H1 (cell line): ENCODE measurements around the gene KLHL26. TPM values are rescaled to one million over a fixed set of nuclear protein-coding genes. Genes with fewer than 3 reads are reported as not detected.
A peak's percentile ranks its signal among the peaks of the same experiment; 100 is the strongest.

ENCODE experiments used
- ASH2L ChIP-seq: fragments of 200-600, 300-600 bp; sonication (generic); IDR thresholded peaks from one replicate; pipeline ENCODE4 v1.7.1; 2017; ENCODE audit warnings: low read length
- BACH1 ChIP-seq: IDR thresholded peaks from 2 replicates; pipeline ENCODE4 v1.6.1; 2012; ENCODE audit warnings: low read length, improper control_type of control experiment
- BRCA1 ChIP-seq: IDR thresholded peaks from 2 replicates; pipeline ENCODE4 v1.6.1; 2012; ENCODE audit warnings: low read depth, low read length, improper control_type of control experiment
- CTBP2 ChIP-seq: IDR thresholded peaks from 2 replicates; pipeline ENCODE4 v1.7.0; 2011; ENCODE audit warnings: borderline replicate concordance, mild to moderate bottlenecking, moderate library complexity, mixed read lengths, low read length; ENCODE audit not compliant: insufficient read depth, insufficient read length
- EP300 ChIP-seq, 2 experiments: IDR thresholded peaks; 1 replicate in 1 of 2; 2 replicates in 1 of 2; pipeline ENCODE4 v1.6.1; 2011 to 2012; ENCODE audit warnings: low read depth in 2 of 2, low read length in 2 of 2, mild to moderate bottlenecking in 2 of 2, borderline replicate concordance in 1 of 2, inconsistent platforms in 1 of 2, moderate library complexity in 1 of 2
- GABPA ChIP-seq: IDR thresholded peaks from 2 replicates; pipeline ENCODE4 v1.6.1; 2011; ENCODE audit warnings: mild to moderate bottlenecking, low read length, moderate library complexity, borderline replicate concordance; ENCODE audit not compliant: insufficient read depth
- HDAC2 ChIP-seq, 2 experiments: fragments of 300-600 bp in 1 of 2; sonication (generic) in 1 of 2; IDR thresholded peaks; 2 replicates each; pipeline ENCODE4 v1.6.1; 2011 to 2012; ENCODE audit warnings: low read depth in 2 of 2, low read length in 2 of 2, mild to moderate bottlenecking in 2 of 2, moderate library complexity in 2 of 2, borderline replicate concordance in 1 of 2, inconsistent platforms in 1 of 2
- HDAC6 ChIP-seq: IDR thresholded peaks from one replicate; pipeline ENCODE4 v1.7.1; 2012; ENCODE audit warnings: low read depth, mild to moderate bottlenecking, inconsistent platforms, low read length, moderate library complexity
- JUND ChIP-seq: IDR thresholded peaks from 2 replicates; pipeline ENCODE4 v1.6.1; 2011; ENCODE audit warnings: mild to moderate bottlenecking, improper control_type of control experiment, low read length
- KDM1A ChIP-seq: fragments of 200-600, 300-600 bp; sonication (generic); IDR thresholded peaks from 2 replicates; pipeline ENCODE4 v1.7.1; 2016; ENCODE audit warnings: mild to moderate bottlenecking, low read length, borderline replicate concordance
- KDM5A ChIP-seq: fragments of 200-600 bp; IDR thresholded peaks from 2 replicates; pipeline ENCODE4 v1.7.1; 2012; ENCODE audit warnings: mild to moderate bottlenecking, low read length, inconsistent platforms, mixed read lengths
- MAFK ChIP-seq: IDR thresholded peaks from 2 replicates; pipeline ENCODE4 v1.6.1; 2012; ENCODE audit warnings: low read depth, mild to moderate bottlenecking, improper control_type of control experiment, low read length
- NRF1 ChIP-seq: IDR thresholded peaks from 2 replicates; pipeline ENCODE4 v1.6.1; 2011; ENCODE audit warnings: mild to moderate bottlenecking, low read depth, low read length, improper control_type of control experiment
- POU5F1 ChIP-seq: IDR thresholded peaks from 2 replicates; pipeline ENCODE4 v1.6.1; 2011; ENCODE audit warnings: low read depth, mild to moderate bottlenecking, low read length, moderate library complexity
- SIX5 ChIP-seq: IDR thresholded peaks from 2 replicates; pipeline ENCODE4 v1.6.1; 2011; ENCODE audit warnings: mild to moderate bottlenecking, low read depth, low read length
- SP2 ChIP-seq: IDR thresholded peaks from 2 replicates; pipeline ENCODE4 v1.6.1; 2012; ENCODE audit warnings: mild to moderate bottlenecking, low read length, inconsistent platforms
- SP4 ChIP-seq: IDR thresholded peaks from 2 replicates; pipeline ENCODE4 v1.6.1; 2012; ENCODE audit warnings: low read length, inconsistent platforms
- TBP ChIP-seq: IDR thresholded peaks from 2 replicates; pipeline ENCODE4 v1.6.1; 2011; ENCODE audit warnings: low read depth, low read length, improper control_type of control experiment
- TEAD4 ChIP-seq: IDR thresholded peaks from 2 replicates; pipeline ENCODE4 v1.6.1; 2012; ENCODE audit warnings: low read depth, low read length, inconsistent platforms, mixed read lengths
- polyA plus RNA-seq, 7 experiments: library from polyadenylated mRNA; depleted of rRNA in 3 of 7; stranded (reverse) in 5 of 7; unstranded in 2 of 7; fragments of >200 nt in 5 of 7; fragments of 200-250 nt in 2 of 7; gene quantifications; 1 replicate in 5 of 7; 2 replicates in 1 of 7; 4 replicates in 1 of 7; pipeline versions ENCODE4 v1.2.1 to v1.2.3, GENCODE V29; 2011 to 2013; ENCODE audit warnings: missing spikeins in 2 of 7, mixed read lengths in 2 of 7
- total RNA-seq: library from RNA; stranded (reverse); fragmentation: NEBNext Ultra II Directional; extraction: Animal tissue kit (Norgen Biotek cat#: 25700); gene quantifications from 2 replicates; pipeline ENCODE4 v1.2.1, GENCODE V29; 2021
- TF ChIP-seq, protein P1 (sequence below), 3 experiments: IDR thresholded peaks; 1 replicate in 2 of 3; 2 replicates in 1 of 3; pipeline versions ENCODE4 v1.5.1 to v1.6.1; 2011; ENCODE audit warnings: low read length in 3 of 3, mild to moderate bottlenecking in 3 of 3, inconsistent platforms in 2 of 3, low read depth in 1 of 3, moderate library complexity in 1 of 3; ENCODE audit not compliant: insufficient read depth in 1 of 3; ENCODE audit errors: control extremely low read depth in 1 of 3

The KLHL26 gene
- total and polyA plus RNA-seq, 2 of the 8 experiments (the other 6 are each of a cell fraction or from before 2014, with no cell fraction given) = 2.2 to 8.8 TPM

DNA sequence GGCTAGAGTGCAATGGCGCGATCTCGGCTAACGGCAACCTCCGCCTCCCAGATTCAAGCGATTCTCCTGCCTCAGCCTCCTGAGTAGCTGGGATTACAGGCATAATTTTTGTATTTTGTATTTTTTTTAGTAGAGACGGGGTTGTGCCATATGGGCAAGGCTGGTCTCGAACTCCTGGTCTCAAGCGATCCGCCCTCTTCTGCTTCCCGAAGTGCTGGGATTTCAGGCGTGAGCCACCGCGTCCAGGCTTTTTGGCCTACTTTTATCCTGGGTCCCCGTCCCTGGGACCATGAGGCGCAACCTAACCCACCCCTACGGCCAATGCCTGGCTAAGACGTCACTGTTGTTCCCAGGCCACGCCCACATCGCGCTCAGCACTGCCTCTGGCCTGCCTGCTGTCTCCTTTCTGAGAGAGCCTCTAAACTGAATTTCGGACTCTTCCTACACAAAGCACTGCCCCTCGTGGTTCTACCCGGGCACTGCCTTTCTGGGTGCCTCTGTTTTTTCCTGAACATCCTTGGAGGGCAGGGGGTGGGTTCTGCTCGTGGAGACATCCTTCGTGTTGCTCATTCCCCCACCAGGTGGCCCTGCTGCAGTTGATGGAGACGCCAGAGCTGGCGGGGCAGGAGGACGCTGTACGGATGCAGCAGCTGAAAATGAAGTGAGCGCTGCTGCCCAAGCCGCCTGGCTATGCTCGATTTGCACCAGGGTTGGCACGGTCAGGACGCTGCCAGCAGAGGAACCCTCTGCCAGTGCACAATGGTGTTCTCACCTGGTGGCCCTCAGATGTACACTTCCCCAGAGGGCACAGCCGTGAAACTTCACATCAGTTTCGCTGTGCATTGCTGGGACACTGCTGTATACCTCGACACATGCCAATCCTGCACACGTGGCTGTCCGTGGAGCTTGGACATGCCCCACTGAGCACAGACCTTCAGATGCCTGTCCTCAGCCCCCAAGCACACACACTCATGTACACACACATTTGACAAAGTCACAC is 46.3 kb upstream of the KLHL26 start (continued):
- TF ChIP-seq BACH1 = peak; percentile 19; the same call in 1 of the 2 replicates
- TF ChIP-seq NRF1 = no peak
- TF ChIP-seq HDAC2 (IDR thresholded peaks at IDR 0.05; ENCODE audit: borderline replicate concordance in 1 of 2, low read depth in 2 of 2, low read length in 2 of 2) = peak; percentile 58 to 59; a peak in 1 of 4 replicates
- no peak for TF ChIP-seq SP2
- no peak for TF ChIP-seq POU5F1
- TF ChIP-seq JUND = no peak
- TF ChIP-seq SIX5 = no peak
- TF ChIP-seq, protein P1, sequence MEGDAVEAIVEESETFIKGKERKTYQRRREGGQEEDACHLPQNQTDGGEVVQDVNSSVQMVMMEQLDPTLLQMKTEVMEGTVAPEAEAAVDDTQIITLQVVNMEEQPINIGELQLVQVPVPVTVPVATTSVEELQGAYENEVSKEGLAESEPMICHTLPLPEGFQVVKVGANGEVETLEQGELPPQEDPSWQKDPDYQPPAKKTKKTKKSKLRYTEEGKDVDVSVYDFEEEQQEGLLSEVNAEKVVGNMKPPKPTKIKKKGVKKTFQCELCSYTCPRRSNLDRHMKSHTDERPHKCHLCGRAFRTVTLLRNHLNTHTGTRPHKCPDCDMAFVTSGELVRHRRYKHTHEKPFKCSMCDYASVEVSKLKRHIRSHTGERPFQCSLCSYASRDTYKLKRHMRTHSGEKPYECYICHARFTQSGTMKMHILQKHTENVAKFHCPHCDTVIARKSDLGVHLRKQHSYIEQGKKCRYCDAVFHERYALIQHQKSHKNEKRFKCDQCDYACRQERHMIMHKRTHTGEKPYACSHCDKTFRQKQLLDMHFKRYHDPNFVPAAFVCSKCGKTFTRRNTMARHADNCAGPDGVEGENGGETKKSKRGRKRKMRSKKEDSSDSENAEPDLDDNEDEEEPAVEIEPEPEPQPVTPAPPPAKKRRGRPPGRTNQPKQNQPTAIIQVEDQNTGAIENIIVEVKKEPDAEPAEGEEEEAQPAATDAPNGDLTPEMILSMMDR (IDR thresholded peaks at IDR 0.05; ENCODE audit: control extremely low read depth in 1 of 3, insufficient read depth in 1 of 3, low read depth in 1 of 3, low read length in 3 of 3) = peak; percentile 64 to 89 (median 75)
- no peak for TF ChIP-seq KDM1A
- TF ChIP-seq HDAC6 = no peak
- TF ChIP-seq CTBP2 = no peak
- TF ChIP-seq MAFK = no peak
- no peak for TF ChIP-seq KDM5A
- TF ChIP-seq TBP = peak; percentile 85
- TF ChIP-seq ASH2L = no peak
- no peak for TF ChIP-seq GABPA
- TF ChIP-seq TEAD4 = no peak; the same call in 1 of the 2 replicates
- TF ChIP-seq BRCA1 = no peak
- TF ChIP-seq EP300 (IDR thresholded peaks at IDR 0.05; ENCODE audit: borderline replicate concordance in 1 of 2, low read depth in 2 of 2, low read length in 2 of 2) = no peak
- TF ChIP-seq SP4 = peak; percentile 58; the same call in 1 of the 2 replicates
